K562 (cell line): ENCODE results near the gene HKDC1. TPM values are rescaled to one million over a fixed set of nuclear protein-coding genes. Genes with fewer than 3 reads are reported as not detected.

Source experiments
- CREM ChIP-seq: IDR thresholded peaks from 2 replicates; pipeline ENCODE4 v1.6.1; 2014; ENCODE audit warnings: antibody characterized with exemption, low read depth
- ETV1 ChIP-seq: fragments of 450-650 bp; conservative IDR thresholded peaks from 2 replicates; pipeline ENCODE4 v1.6.1; 2016; ENCODE audit warnings: missing genetic modification characterization, control low read depth, low read depth, missing compliant biosample characterization
- HIVEP1 ChIP-seq: fragments of 250-450 bp; sonication (Bioruptor Pico); IDR thresholded peaks from 2 replicates; pipeline ENCODE4 v1.4.0; 2020; ENCODE audit warnings: mild to moderate bottlenecking
- HOXB6 ChIP-seq: fragments of 250-450 bp; sonication (Bioruptor Pico); IDR thresholded peaks from 2 replicates; pipeline ENCODE4 v1.5.1; 2022; ENCODE audit warnings: mild to moderate bottlenecking, borderline replicate concordance
- MYNN ChIP-seq, 2 experiments: sonication (generic); formaldehyde crosslinking in 1 of 2; IDR thresholded peaks; 2 replicates each; pipeline versions ENCODE4 v1.5.0 to v1.6.1; 2016 to 2020; ENCODE audit warnings: antibody characterized with exemption in 1 of 2, missing genetic modification reagents in 1 of 2
- PTTG1 ChIP-seq: fragments of 450-650 bp; IDR thresholded peaks from 2 replicates; pipeline ENCODE4 v1.6.1; 2016; ENCODE audit warnings: low read depth, mild to moderate bottlenecking, missing genetic modification characterization, missing compliant biosample characterization
- RAD21 ChIP-seq, 2 experiments: fragments of 250-450 bp in 1 of 2; fragments of 450-650 bp in 1 of 2; sonication (Bioruptor Pico) in 1 of 2; formaldehyde crosslinking in 1 of 2; IDR thresholded peaks in 1 of 2; conservative IDR thresholded peaks in 1 of 2; 2 replicates each; pipeline versions ENCODE4 v1.4.0 to v1.8.0; 2020 to 2022; ENCODE audit warnings: mild to moderate bottlenecking in 2 of 2, moderate library complexity in 1 of 2
- RBM22 ChIP-seq: fragments of 200-400 bp; formaldehyde crosslinking; IDR thresholded peaks from 2 replicates; pipeline ENCODE4 v1.6.1; 2018; ENCODE audit warnings: low read length, low read depth; ENCODE audit not compliant: poor library complexity, severe bottlenecking
- RFX7 ChIP-seq: fragments of 250-450 bp; sonication (Bioruptor Pico); IDR thresholded peaks from 2 replicates; pipeline ENCODE4 v1.5.1; 2021; ENCODE audit warnings: mild to moderate bottlenecking
- TGIF2 ChIP-seq: sonication (generic); formaldehyde crosslinking; IDR thresholded peaks from 2 replicates; pipeline ENCODE4 v1.8.1; 2022; ENCODE audit warnings: mild to moderate bottlenecking, missing genetic modification reagents, moderate library complexity
- ZNF431 ChIP-seq: sonication (generic); formaldehyde crosslinking; IDR thresholded peaks from 2 replicates; pipeline ENCODE4 v1.8.0; 2022; ENCODE audit warnings: mild to moderate bottlenecking, missing genetic modification reagents
- ZNF707 ChIP-seq: fragments of 250-450 bp; sonication (Bioruptor Pico); conservative IDR thresholded peaks from 2 replicates; pipeline ENCODE4 v1.8.0; 2022; ENCODE audit warnings: inconsistent platforms, mild to moderate bottlenecking, moderate library complexity
- polyA plus RNA-seq, 8 experiments: library from polyadenylated mRNA; depleted of rRNA in 4 of 8; stranded (reverse) in 5 of 8; unstranded in 3 of 8; fragments of >200 nt; fragmentation: Nextera tagmentation in 2 of 8; fragmentation: Illumina TruSeq in 1 of 8; extraction: Ambion mirVana in 2 of 8; extraction: Trizol in 1 of 8; gene quantifications; 2 replicates each; pipeline versions ENCODE4 v1.2.1 to v1.2.3, GENCODE V29; 2011 to 2014; ENCODE audit warnings: inconsistent platforms in 1 of 8, missing spikeins in 1 of 8
- total RNA-seq, 7 experiments: library from RNA; depleted of rRNA in 6 of 7; stranded (reverse); fragments of >200 nt in 6 of 7; fragmentation: Illumina TruSeq in 2 of 7; extraction: Trizol in 2 of 7; gene quantifications; 2 replicates each; pipeline versions ENCODE4 v1.2.1 to v1.2.3, GENCODE V29; 2011 to 2021; ENCODE audit warnings: low replicate concordance in 1 of 7
- TF ChIP-seq, protein P1 (sequence below): fragments of 450-650 bp; IDR thresholded peaks from 2 replicates; pipeline ENCODE4 v1.6.1; 2016; ENCODE audit warnings: mild to moderate bottlenecking
- TF ChIP-seq, protein P2 (sequence below): conservative IDR thresholded peaks from 2 replicates; pipeline ENCODE4 v1.6.1; 2011; ENCODE audit warnings: low read depth, mild to moderate bottlenecking, low read length; ENCODE audit not compliant: control insufficient read depth

Gene HKDC1
- total and polyA plus RNA-seq, 9 of the 15 experiments (the other 6 are each of a cell fraction or from before 2014, with no cell fraction given) = 0.04 to 0.22 (median 0.11) TPM; not detected in 5

DNA sequence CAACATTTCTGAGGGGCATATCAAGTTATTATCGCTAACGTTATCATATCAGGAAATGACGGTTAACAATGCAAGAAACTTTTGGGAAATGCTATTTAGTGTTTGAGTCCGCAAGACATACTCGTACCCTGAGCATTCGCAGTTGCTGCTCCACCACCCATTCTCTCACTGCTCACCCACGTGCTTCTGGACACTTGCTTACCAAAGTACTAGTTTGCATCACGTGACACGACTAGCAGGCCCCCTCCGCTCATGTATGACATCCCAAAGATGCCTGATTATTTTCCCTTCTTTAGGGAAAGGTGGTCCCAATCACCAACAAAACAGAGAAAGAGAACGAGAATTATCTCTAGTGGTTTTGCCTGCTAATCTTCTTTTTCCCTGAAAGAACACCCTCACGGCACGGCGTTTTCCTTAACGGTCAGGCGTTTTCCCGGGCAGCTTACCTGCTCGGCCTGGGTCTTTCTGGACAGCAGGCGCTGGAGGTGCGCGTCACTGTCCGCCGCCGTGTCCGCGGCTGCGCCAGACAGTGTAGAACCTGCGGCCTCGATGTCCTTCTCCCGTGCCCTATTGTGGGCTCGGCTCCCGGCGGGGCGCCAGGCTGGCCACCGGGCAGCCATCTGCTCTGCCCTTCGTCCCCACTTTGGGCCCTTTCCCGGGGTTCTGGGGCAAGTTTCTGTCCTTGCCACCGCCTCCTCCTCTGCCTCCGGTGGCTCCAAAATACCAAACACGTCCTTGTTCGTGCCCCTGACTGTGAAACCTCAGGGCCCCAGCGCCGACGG, 40.2 kb upstream of the HKDC1 start, which contains the start of gene SUPV3L1 (continued):
- TF ChIP-seq, protein P1, sequence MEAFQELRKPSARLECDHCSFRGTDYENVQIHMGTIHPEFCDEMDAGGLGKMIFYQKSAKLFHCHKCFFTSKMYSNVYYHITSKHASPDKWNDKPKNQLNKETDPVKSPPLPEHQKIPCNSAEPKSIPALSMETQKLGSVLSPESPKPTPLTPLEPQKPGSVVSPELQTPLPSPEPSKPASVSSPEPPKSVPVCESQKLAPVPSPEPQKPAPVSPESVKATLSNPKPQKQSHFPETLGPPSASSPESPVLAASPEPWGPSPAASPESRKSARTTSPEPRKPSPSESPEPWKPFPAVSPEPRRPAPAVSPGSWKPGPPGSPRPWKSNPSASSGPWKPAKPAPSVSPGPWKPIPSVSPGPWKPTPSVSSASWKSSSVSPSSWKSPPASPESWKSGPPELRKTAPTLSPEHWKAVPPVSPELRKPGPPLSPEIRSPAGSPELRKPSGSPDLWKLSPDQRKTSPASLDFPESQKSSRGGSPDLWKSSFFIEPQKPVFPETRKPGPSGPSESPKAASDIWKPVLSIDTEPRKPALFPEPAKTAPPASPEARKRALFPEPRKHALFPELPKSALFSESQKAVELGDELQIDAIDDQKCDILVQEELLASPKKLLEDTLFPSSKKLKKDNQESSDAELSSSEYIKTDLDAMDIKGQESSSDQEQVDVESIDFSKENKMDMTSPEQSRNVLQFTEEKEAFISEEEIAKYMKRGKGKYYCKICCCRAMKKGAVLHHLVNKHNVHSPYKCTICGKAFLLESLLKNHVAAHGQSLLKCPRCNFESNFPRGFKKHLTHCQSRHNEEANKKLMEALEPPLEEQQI = 0 out of 2 replicates have a peak, but pooled peaks have one; percentile 14
- TF ChIP-seq, protein P2, sequence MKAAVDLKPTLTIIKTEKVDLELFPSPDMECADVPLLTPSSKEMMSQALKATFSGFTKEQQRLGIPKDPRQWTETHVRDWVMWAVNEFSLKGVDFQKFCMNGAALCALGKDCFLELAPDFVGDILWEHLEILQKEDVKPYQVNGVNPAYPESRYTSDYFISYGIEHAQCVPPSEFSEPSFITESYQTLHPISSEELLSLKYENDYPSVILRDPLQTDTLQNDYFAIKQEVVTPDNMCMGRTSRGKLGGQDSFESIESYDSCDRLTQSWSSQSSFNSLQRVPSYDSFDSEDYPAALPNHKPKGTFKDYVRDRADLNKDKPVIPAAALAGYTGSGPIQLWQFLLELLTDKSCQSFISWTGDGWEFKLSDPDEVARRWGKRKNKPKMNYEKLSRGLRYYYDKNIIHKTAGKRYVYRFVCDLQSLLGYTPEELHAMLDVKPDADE = peak; percentile 83
- TF ChIP-seq PTTG1 (peak; percentile 35; the same call in 1 of the 2 replicates), MYNN (IDR thresholded peaks at IDR 0.05) (peak; percentile 47; the same call in 1 of the 2 replicates), MYNN (CRISPR knock-in tag; IDR thresholded peaks at IDR 0.05) (no peak), RAD21 (CRISPR knock-in tag; conservative IDR thresholded peaks at IDR 0.05 in 1 of 2, IDR thresholded peaks at IDR 0.05 in 1 of 2) (peak in 1 of 2 experiments; percentile 28; a peak in 2 of 4 replicates), RBM22 (no peak), TGIF2 (CRISPR knock-in tag) (no peak), ZNF707 (CRISPR knock-in tag) (no peak), HIVEP1 (peak; percentile 73; the same call in 1 of the 2 replicates), CREM (peak; percentile 99), RFX7 (CRISPR knock-in tag) (no peak), HOXB6 (no peak), ETV1 (tag) (peak; percentile 27), ZNF431 (CRISPR knock-in tag) (peak; percentile 58; the same call in 1 of the 2 replicates)
